ENCODE results near the gene CAST. TPM values are rescaled to one million over a fixed set of nuclear protein-coding genes. Genes with fewer than 3 reads are reported as not detected.

The CAST gene
- total and polyA plus RNA-seq, 2 donors (not counting 3 experiments of a cell fraction or from before 2014, with no cell fraction given), result 33.7 to 194 TPM

DNA sequence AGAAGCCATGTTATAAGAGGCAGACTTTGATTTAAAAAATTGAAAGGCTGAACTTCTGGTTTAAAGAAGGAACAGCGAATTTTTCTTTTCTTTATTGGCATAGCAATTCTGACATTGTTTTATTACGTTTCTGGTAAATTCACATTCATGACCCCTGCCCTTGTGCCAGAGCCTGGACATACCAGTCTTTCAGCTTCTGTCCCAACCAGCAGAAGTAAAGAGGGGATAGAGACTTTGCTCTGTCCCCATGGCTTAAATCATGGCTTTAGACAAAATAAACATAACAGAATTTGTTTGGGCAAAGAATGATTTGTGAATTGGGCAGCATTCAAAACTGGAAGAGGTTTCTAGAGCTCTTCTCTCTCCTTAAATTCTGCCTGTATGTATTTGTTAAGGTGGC is 15.3 kb downstream of the CAST start:
- no peak for TF ChIP-seq EZH2 (IDR thresholded peaks at IDR 0.05; ENCODE audit: borderline replicate concordance, low read depth, low read length, severe bottlenecking)
- TF ChIP-seq, protein P1, sequence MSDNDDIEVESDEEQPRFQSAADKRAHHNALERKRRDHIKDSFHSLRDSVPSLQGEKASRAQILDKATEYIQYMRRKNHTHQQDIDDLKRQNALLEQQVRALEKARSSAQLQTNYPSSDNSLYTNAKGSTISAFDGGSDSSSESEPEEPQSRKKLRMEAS (IDR thresholded peaks at IDR 0.05; ENCODE audit: insufficient read depth, insufficient read length), result no peak
- TF ChIP-seq POLR2AphosphoS5 (IDR thresholded peaks at IDR 0.05; ENCODE audit: insufficient read depth, low read depth, low read length), result no peak
- TF ChIP-seq GATA2 (IDR thresholded peaks at IDR 0.05; ENCODE audit: insufficient read depth, insufficient read length, low read depth, low read length), result no peak
- no peak for TF ChIP-seq POLR2A (IDR thresholded peaks at IDR 0.05; ENCODE audit: low read depth, low read length)
- TF ChIP-seq, protein P2, sequence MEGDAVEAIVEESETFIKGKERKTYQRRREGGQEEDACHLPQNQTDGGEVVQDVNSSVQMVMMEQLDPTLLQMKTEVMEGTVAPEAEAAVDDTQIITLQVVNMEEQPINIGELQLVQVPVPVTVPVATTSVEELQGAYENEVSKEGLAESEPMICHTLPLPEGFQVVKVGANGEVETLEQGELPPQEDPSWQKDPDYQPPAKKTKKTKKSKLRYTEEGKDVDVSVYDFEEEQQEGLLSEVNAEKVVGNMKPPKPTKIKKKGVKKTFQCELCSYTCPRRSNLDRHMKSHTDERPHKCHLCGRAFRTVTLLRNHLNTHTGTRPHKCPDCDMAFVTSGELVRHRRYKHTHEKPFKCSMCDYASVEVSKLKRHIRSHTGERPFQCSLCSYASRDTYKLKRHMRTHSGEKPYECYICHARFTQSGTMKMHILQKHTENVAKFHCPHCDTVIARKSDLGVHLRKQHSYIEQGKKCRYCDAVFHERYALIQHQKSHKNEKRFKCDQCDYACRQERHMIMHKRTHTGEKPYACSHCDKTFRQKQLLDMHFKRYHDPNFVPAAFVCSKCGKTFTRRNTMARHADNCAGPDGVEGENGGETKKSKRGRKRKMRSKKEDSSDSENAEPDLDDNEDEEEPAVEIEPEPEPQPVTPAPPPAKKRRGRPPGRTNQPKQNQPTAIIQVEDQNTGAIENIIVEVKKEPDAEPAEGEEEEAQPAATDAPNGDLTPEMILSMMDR (IDR thresholded peaks at IDR 0.05; ENCODE audit: extremely low read depth in 1 of 2, insufficient read depth in 1 of 2, low read depth in 1 of 2, low read length in 2 of 2), result no peak
- TF ChIP-seq JUN (IDR thresholded peaks at IDR 0.05; ENCODE audit: borderline replicate concordance, insufficient read depth, insufficient read length, low read depth), result no peak
- TF ChIP-seq MYC (IDR thresholded peaks at IDR 0.05; ENCODE audit: low read depth, low read length), result no peak
- TF ChIP-seq FOS (IDR thresholded peaks at IDR 0.05; ENCODE audit: borderline replicate concordance, insufficient read depth, low read length), result no peak
- Histone ChIP-seq H3K4me1 (ENCODE audit: control insufficient read depth, extremely low read depth, insufficient read depth, low read length) (no peaks in the 10 kb centered on the region), H3K9me3 (replicated peaks; ENCODE audit: control insufficient read depth, insufficient read depth, low read length) (no peaks in the 10 kb centered on the region), H3K36me3 (ENCODE audit: control insufficient read depth in 2 of 2, extremely low read depth in 1 of 2, insufficient read depth in 2 of 2, low read length in 2 of 2) (peaks cover 0 to 6% of the 10 kb centered on the region in 2 experiments), H2AFZ (ENCODE audit: low read depth, low read length) (no peak overlapping the region), H3K4me2 (ENCODE audit: insufficient read depth, low read length) (no peak overlapping the region), H4K20me1 (replicated peaks; ENCODE audit: control insufficient read depth, extremely low read depth, insufficient read depth, low read length) (peaks cover 3% of the 10 kb centered on the region), H3K27me3 (ENCODE audit: control insufficient read depth in 2 of 2, insufficient read depth in 2 of 2, low read length in 2 of 2) (no peaks in the 10 kb centered on the region), H3K9me1 (replicated peaks; ENCODE audit: control insufficient read depth, extremely low read depth, insufficient read depth, low read length) (no peaks in the 10 kb centered on the region), H3K27ac (ENCODE audit: insufficient read depth, low read depth, low read length) (no peak overlapping the region), H3K79me2 (ENCODE audit: control insufficient read depth, insufficient read depth, low read length) (peaks cover 17% of the 10 kb centered on the region), H3K9ac (replicated peaks; ENCODE audit: extremely low read depth, insufficient read depth, low read length) (no peak overlapping the region), H3K4me3 (replicated peaks in 1 of 3; ENCODE audit: insufficient read depth in 1 of 3, low read depth in 1 of 3, low read length in 3 of 3) (no peak overlapping the region)
- ChIA-PET CTCF (no interaction called here), POLR2A (no interaction called here)
- intact Hi-C loops (cut with micrococcal nuclease) (no loop called here), dilution Hi-C loops (cut with MboI; ENCODE audit: extremely low pct_ligation_motif_present, low sequenced_read_pairs) (no loop called here)
- DNase-seq (ENCODE audit: low read depth, low spot score), result no peak
- no TSS peak for BruUV-seq (replicated peaks)
- no peak for FAIRE-seq

Data from endothelial cell of umbilical vein (primary cell).